HepG2 (cell line): ENCODE results near the gene ZBTB21. TPM values are rescaled to one million over a fixed set of nuclear protein-coding genes. Genes with fewer than 3 reads are reported as not detected.

Source experiments
- HHEX ChIP-seq: IDR thresholded peaks from 2 replicates; pipeline ENCODE4 v1.6.1; 2016; ENCODE audit warnings: control low read depth
- HOXA7 ChIP-seq: sonication (generic); formaldehyde crosslinking; IDR thresholded peaks from 2 replicates; pipeline ENCODE4 v1.8.1; 2022; ENCODE audit warnings: mild to moderate bottlenecking, missing genetic modification reagents, moderate library complexity
- KAT8 ChIP-seq: IDR thresholded peaks from 2 replicates; pipeline ENCODE4 v1.6.1; 2016; ENCODE audit warnings: missing genetic modification reagents, missing compliant biosample characterization
- MBD4 ChIP-seq: IDR thresholded peaks from 2 replicates; pipeline ENCODE4 v1.6.1; 2012; ENCODE audit warnings: low read length, inconsistent platforms, borderline replicate concordance
- POLR2AphosphoS2 ChIP-seq: IDR thresholded peaks from 2 replicates; pipeline ENCODE4 v1.6.1; 2011; ENCODE audit warnings: low read depth, low read length, improper control_type of control experiment
- RBM39 ChIP-seq: fragments of 200-400 bp; formaldehyde crosslinking; IDR thresholded peaks from one replicate; pipeline ENCODE4 v1.6.1; 2018; ENCODE audit warnings: antibody characterized with exemption, mild to moderate bottlenecking, low read depth, low read length; ENCODE audit not compliant: poor library complexity, severe bottlenecking
- REXO4 ChIP-seq: sonication (generic); formaldehyde crosslinking; IDR thresholded peaks from 2 replicates; pipeline ENCODE4 v1.8.0; 2022; ENCODE audit warnings: missing genetic modification reagents, mild to moderate bottlenecking, borderline replicate concordance
- ZBTB3 ChIP-seq: sonication (generic); formaldehyde crosslinking; IDR thresholded peaks from 2 replicates; pipeline ENCODE4 v1.4.0; 2020; ENCODE audit warnings: low read depth, mild to moderate bottlenecking, moderate library complexity, missing genetic modification reagents, borderline replicate concordance
- ZNF737 ChIP-seq: sonication (generic); formaldehyde crosslinking; IDR thresholded peaks from 2 replicates; pipeline ENCODE4 v1.5.0; 2020; ENCODE audit warnings: missing genetic modification reagents, mild to moderate bottlenecking, borderline replicate concordance
- polyA plus RNA-seq, 8 experiments: library from polyadenylated mRNA; depleted of rRNA in 3 of 8; stranded (reverse) in 7 of 8; unstranded in 1 of 8; fragments of >200 nt; fragmentation: Illumina TruSeq in 4 of 8; extraction: Trizol in 4 of 8; gene quantifications; 2 replicates each; pipeline versions ENCODE4 v1.2.1 to v1.2.3, GENCODE V29; 2011 to 2016; ENCODE audit warnings: low read depth in 4 of 8, missing spikeins in 1 of 8, mixed read lengths in 1 of 8; ENCODE audit not compliant: insufficient read depth in 1 of 8
- total RNA-seq, 5 experiments: library from RNA; depleted of rRNA; stranded (reverse); fragments of >200 nt; fragmentation: Illumina TruSeq; extraction: Trizol; gene quantifications; 2 replicates each; pipeline ENCODE4 v1.2.3, GENCODE V29; 2016; ENCODE audit warnings: low read depth in 1 of 5
- TF ChIP-seq, protein P1 (sequence below): IDR thresholded peaks from 2 replicates; pipeline ENCODE4 v1.6.1; 2018; ENCODE audit warnings: missing genetic modification reagents
- TF ChIP-seq, protein P2 (sequence below): sonication (generic); formaldehyde crosslinking; IDR thresholded peaks from 2 replicates; pipeline ENCODE4 v1.8.1; 2023; ENCODE audit warnings: mild to moderate bottlenecking, missing genetic modification reagents
- TF ChIP-seq, protein P3 (sequence below): sonication (generic); formaldehyde crosslinking; IDR thresholded peaks from 2 replicates; pipeline ENCODE4 v1.4.0; 2020; ENCODE audit warnings: missing genetic modification reagents
- TF ChIP-seq, protein P4 (sequence below): sonication (generic); formaldehyde crosslinking; IDR thresholded peaks from 2 replicates; pipeline ENCODE4 v1.5.0; 2020; ENCODE audit warnings: missing genetic modification reagents
- TF ChIP-seq, protein P5 (sequence below): sonication (generic); formaldehyde crosslinking; IDR thresholded peaks from 2 replicates; pipeline ENCODE4 v1.4.0; 2020; ENCODE audit warnings: missing genetic modification reagents; ENCODE audit errors: not compliant biosample characterization
- TF ChIP-seq, protein P6 (sequence below): sonication (generic); formaldehyde crosslinking; IDR thresholded peaks from 2 replicates; pipeline ENCODE4 v1.4.0; 2020; ENCODE audit warnings: low read depth, mild to moderate bottlenecking, missing genetic modification reagents
- TF ChIP-seq, protein P7 (sequence below): sonication (generic); formaldehyde crosslinking; IDR thresholded peaks from 2 replicates; pipeline ENCODE4 v1.9.0; 2021; ENCODE audit warnings: missing genetic modification reagents, mild to moderate bottlenecking, borderline replicate concordance

ZBTB21 gene
- total and polyA plus RNA-seq, 2 of the 13 experiments (the other 11 are each of a cell fraction or from before 2014, with no cell fraction given) = 4.5 to 6.1 TPM

DNA sequence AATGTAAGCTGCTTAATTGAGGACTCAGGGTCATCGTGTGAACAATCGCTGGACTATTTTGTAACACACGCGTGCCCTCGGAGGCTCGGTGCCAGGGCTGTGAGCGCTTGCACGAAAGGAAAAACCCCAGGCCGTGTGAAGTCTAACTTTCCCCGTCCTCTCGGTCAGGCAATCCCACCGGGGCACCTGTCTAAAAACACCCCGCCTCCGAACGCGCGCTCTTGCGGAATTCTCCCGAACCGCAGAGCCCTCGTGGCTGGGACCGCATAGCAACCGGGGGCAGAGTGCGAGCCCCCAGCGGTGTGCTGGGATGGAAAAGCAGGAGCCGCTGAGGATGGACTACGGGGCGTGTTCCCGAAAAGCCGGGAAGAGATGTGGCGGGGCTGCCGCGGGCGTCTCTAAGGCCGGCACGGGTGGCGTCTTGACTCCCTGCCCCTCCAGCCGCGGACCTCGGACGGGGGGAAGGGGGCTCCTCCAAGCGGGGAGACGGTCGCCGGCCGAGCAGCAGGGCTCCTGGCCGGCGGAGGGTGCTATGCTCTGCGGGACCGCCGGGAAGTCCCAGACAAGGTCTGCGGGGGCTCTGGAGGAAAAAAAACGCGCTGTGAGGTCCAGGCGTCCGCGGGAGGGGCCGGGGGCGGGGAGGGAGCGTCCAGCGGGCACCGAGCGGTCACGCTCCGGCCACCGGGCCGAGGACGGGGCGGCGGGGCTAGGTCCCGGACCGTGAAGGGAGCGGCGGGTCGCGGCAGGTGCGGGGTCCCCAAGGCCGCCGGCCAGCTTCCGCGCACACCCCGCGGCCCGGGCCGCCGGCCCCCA lies 936 bp downstream of the ZBTB21 start (continued):
- TF ChIP-seq MBD4 = no peak
- TF ChIP-seq REXO4 (CRISPR knock-in tag) = no peak
- TF ChIP-seq, protein P1, sequence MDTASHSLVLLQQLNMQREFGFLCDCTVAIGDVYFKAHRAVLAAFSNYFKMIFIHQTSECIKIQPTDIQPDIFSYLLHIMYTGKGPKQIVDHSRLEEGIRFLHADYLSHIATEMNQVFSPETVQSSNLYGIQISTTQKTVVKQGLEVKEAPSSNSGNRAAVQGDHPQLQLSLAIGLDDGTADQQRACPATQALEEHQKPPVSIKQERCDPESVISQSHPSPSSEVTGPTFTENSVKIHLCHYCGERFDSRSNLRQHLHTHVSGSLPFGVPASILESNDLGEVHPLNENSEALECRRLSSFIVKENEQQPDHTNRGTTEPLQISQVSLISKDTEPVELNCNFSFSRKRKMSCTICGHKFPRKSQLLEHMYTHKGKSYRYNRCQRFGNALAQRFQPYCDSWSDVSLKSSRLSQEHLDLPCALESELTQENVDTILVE (CRISPR knock-in tag) = no peak
- TF ChIP-seq, protein P2, sequence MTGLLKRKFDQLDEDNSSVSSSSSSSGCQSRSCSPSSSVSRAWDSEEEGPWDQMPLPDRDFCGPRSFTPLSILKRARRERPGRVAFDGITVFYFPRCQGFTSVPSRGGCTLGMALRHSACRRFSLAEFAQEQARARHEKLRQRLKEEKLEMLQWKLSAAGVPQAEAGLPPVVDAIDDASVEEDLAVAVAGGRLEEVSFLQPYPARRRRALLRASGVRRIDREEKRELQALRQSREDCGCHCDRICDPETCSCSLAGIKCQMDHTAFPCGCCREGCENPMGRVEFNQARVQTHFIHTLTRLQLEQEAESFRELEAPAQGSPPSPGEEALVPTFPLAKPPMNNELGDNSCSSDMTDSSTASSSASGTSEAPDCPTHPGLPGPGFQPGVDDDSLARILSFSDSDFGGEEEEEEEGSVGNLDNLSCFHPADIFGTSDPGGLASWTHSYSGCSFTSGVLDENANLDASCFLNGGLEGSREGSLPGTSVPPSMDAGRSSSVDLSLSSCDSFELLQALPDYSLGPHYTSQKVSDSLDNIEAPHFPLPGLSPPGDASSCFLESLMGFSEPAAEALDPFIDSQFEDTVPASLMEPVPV (CRISPR knock-in tag) = no peak
- TF ChIP-seq POLR2AphosphoS2 = no peak
- TF ChIP-seq, protein P3, sequence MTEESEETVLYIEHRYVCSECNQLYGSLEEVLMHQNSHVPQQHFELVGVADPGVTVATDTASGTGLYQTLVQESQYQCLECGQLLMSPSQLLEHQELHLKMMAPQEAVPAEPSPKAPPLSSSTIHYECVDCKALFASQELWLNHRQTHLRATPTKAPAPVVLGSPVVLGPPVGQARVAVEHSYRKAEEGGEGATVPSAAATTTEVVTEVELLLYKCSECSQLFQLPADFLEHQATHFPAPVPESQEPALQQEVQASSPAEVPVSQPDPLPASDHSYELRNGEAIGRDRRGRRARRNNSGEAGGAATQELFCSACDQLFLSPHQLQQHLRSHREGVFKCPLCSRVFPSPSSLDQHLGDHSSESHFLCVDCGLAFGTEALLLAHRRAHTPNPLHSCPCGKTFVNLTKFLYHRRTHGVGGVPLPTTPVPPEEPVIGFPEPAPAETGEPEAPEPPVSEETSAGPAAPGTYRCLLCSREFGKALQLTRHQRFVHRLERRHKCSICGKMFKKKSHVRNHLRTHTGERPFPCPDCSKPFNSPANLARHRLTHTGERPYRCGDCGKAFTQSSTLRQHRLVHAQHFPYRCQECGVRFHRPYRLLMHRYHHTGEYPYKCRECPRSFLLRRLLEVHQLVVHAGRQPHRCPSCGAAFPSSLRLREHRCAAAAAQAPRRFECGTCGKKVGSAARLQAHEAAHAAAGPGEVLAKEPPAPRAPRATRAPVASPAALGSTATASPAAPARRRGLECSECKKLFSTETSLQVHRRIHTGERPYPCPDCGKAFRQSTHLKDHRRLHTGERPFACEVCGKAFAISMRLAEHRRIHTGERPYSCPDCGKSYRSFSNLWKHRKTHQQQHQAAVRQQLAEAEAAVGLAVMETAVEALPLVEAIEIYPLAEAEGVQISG (CRISPR knock-in tag) = peak; percentile 1; the same call in 1 of the 2 replicates
- no peak for TF ChIP-seq HHEX (CRISPR knock-in tag)
- TF ChIP-seq RBM39 = peak; percentile 44
- TF ChIP-seq, protein P4, sequence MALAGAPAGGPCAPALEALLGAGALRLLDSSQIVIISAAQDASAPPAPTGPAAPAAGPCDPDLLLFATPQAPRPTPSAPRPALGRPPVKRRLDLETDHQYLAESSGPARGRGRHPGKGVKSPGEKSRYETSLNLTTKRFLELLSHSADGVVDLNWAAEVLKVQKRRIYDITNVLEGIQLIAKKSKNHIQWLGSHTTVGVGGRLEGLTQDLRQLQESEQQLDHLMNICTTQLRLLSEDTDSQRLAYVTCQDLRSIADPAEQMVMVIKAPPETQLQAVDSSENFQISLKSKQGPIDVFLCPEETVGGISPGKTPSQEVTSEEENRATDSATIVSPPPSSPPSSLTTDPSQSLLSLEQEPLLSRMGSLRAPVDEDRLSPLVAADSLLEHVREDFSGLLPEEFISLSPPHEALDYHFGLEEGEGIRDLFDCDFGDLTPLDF (CRISPR knock-in tag) = no peak
- TF ChIP-seq HOXA7 (CRISPR knock-in tag) = no peak
- TF ChIP-seq ZNF737 = no peak
- no peak for TF ChIP-seq KAT8
- TF ChIP-seq, protein P5, sequence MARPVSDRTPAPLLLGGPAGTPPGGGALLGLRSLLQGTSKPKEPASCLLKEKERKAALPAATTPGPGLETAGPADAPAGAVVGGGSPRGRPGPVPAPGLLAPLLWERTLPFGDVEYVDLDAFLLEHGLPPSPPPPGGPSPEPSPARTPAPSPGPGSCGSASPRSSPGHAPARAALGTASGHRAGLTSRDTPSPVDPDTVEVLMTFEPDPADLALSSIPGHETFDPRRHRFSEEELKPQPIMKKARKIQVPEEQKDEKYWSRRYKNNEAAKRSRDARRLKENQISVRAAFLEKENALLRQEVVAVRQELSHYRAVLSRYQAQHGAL (CRISPR knock-in tag) = peak; percentile 59
- TF ChIP-seq, protein P6, sequence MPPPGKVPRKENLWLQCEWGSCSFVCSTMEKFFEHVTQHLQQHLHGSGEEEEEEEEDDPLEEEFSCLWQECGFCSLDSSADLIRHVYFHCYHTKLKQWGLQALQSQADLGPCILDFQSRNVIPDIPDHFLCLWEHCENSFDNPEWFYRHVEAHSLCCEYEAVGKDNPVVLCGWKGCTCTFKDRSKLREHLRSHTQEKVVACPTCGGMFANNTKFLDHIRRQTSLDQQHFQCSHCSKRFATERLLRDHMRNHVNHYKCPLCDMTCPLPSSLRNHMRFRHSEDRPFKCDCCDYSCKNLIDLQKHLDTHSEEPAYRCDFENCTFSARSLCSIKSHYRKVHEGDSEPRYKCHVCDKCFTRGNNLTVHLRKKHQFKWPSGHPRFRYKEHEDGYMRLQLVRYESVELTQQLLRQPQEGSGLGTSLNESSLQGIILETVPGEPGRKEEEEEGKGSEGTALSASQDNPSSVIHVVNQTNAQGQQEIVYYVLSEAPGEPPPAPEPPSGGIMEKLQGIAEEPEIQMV (CRISPR knock-in tag) = peak; percentile 45; the same call in 1 of the 2 replicates
- TF ChIP-seq ZBTB3 (CRISPR knock-in tag) = no peak
- TF ChIP-seq, protein P7, sequence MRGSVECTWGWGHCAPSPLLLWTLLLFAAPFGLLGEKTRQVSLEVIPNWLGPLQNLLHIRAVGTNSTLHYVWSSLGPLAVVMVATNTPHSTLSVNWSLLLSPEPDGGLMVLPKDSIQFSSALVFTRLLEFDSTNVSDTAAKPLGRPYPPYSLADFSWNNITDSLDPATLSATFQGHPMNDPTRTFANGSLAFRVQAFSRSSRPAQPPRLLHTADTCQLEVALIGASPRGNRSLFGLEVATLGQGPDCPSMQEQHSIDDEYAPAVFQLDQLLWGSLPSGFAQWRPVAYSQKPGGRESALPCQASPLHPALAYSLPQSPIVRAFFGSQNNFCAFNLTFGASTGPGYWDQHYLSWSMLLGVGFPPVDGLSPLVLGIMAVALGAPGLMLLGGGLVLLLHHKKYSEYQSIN (CRISPR knock-in tag) = no peak
